Right cardiac atrium (tissue), 5 donors: Measurements from ENCODE around the gene DOC2A. TPM values are rescaled to one million over a fixed set of nuclear protein-coding genes. Genes with fewer than 3 reads are reported as not detected.
"Not testable (repeated sequence)": the region's sequence is repeated elsewhere in the genome, so short reads cannot be mapped to it uniquely, and the experiment has no call there.

Source experiments
- ATAC-seq, 2 donors: fragments of 200-7000 bp; cut with Tn5 transposase; one replicate each; pipeline versions ENCODE4 v1.8.0 to v1.9.1; 2020; ENCODE audit warnings: moderate library complexity in 2 of 2, mild to moderate bottlenecking in 1 of 2
- DNase-seq, 3 donors: peaks; one replicate each; pipeline ENCODE4 v3.0.0-alpha.2; 2020
- H3K27ac ChIP-seq: one replicate; pipeline ENCODE4 v1.5.1; 2013; ENCODE audit warnings: mild to moderate bottlenecking, low read length, control low read depth, moderate library complexity
- H3K27me3 ChIP-seq: one replicate; pipeline ENCODE4 v1.6.1; 2013; ENCODE audit not compliant: control insufficient read depth, insufficient read depth
- H3K4me1 ChIP-seq: one replicate; pipeline ENCODE4 v1.6.1; 2013; ENCODE audit warnings: low read length; ENCODE audit not compliant: control insufficient read depth, insufficient read depth
- H3K4me3 ChIP-seq: one replicate; pipeline ENCODE4 v1.5.1; 2013; ENCODE audit warnings: low read length, control low read depth
- H3K9me3 ChIP-seq: one replicate; pipeline ENCODE4 v1.6.1; 2013; ENCODE audit warnings: low read length; ENCODE audit not compliant: control insufficient read depth
- WGBS: extraction: QIAGEN DNeasy Blood & Tissue Kit; methylation state at CpG from one replicate; pipeline ENCODE4 v1.1.7; 2013; 5-methylcytosine and 5-hydroxymethylcytosine counted together
- intact Hi-C, 4 donors: fragments of 100-400 bp; cut with DNase I; formaldehyde crosslinking; loops; one replicate each; pipeline versions ENCODE4 v1.11.0 to v1.14.0; 2022 to 2023
- polyA plus RNA-seq: library from polyadenylated mRNA; stranded (reverse); fragments of 200-250 nt; gene quantifications from one replicate; pipeline ENCODE4 v1.2.3, GENCODE V29; 2013
- total RNA-seq, 4 donors: library from RNA; stranded (reverse); fragmentation: NEBNext Ultra II Directional; extraction: Animal tissue kit (Norgen Biotek cat#: 25700); gene quantifications; one replicate each; pipeline ENCODE4 v1.2.1, GENCODE V29; 2021
- donor health status: healthy with polysubstance abuse.
- donor health status: DM: no; HTN: yes; CAD: no.
- donor health status: DM: no; HTN: no; CAD: no.
- donor health status: DM: no; HTN: yes; CAD: no; lungs with severe emphysema.
- donor health status: DM: yes; HTN: yes; CAD: no.

The DOC2A gene
- total and polyA plus RNA-seq, 5 donors: 0.40 to 0.77 (median 0.53) TPM

DNA sequence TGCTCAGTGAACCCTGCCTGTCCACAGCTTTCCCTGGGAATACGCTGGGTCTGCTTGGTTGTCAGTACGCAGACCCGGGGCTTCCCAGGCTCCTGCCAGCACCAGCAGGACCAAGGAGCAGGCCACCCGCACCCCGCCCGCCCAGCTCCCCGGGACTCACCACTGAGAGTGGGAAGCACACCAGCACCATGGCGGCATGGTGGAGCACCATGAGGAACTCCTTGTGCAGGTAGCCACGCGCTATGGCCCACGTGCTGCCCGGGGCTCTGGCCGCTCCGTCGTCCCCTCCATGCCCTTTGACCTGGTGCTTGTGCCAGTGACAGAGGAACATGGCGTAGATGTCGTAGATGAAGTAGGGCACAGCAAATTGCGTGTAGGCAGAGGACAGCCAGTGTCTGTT is 15.6 kb upstream of the DOC2A start:
- Histone ChIP-seq H3K27ac (no peak overlapping the region), H3K9me3 (no peaks in the 10 kb centered on the region), H3K27me3 (no peaks in the 10 kb centered on the region), H3K4me3 (no peak overlapping the region), H3K4me1 (no peaks in the 10 kb centered on the region)
- ATAC-seq: no peak
- peak in 1 of 3 donors; percentile 44 for DNase-seq
- intact Hi-C loops: loop anchor here in 2 of 4 donors (10.0 kb wide), 1 partner anchor 332 kb away; no protein-coding TSS in a partner anchor
- WGBS: 87% methylated on average over 18 of the region's 18 CpGs

DNA sequence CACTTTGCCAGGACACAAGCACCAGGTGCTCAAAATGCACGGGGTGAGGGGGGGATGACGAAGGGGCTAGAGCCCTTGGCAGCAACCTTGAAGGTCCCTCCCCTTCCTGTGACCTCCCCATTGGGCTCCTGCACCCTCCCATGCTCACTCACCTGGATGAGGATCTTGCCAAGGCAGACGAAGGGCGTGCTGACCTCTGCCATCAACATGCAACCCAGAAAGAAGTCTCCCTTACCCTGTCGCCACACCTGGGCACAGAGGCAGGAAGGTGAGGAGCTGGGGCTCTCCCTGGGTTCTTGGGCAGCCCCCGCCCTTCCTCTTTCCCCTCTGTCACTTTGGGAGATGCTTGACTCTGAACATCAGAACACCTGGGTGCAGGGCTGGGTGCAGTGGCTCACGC is 14.7 kb upstream of the DOC2A start:
- DNase-seq: peak in 1 of 3 donors; percentile 30
- no peak overlapping the region for H3K27ac ChIP-seq
- WGBS: 63% methylated on average over 7 of the region's 7 CpGs
- H3K9me3 ChIP-seq: no peaks in the 10 kb centered on the region
- H3K27me3 ChIP-seq: no peaks in the 10 kb centered on the region
- H3K4me1 ChIP-seq: no peaks in the 10 kb centered on the region
- no peak for ATAC-seq
- no peak overlapping the region for H3K4me3 ChIP-seq
- intact Hi-C loops: loop anchor here in 2 of 4 donors (10.0 kb wide), 1 partner anchor 331 kb away; no protein-coding TSS in a partner anchor

DNA sequence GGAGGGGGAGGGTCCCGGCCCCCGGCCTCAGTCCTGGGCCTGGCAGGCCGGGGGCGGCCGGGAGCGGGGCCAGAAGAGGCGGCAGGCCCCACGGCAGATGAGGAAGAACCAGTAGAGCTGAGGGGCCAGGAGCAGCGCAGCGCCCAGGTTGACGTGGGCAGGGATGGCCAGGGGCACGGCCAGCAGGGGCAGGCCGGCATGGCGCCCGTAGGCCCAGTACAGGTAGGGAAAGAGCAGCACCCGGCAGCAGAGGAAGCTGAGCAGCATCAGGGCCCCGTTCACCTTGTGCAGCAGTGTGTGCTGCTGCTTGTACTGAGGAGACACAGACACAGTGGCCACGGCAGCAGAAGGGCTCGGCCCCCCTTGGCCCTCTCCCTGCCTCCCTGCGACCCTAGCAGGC is 14.3 kb upstream of the DOC2A start:
- intact Hi-C loops: loop anchor here in 2 of 4 donors (10.0 kb wide), 1 partner anchor 330 kb away; no protein-coding TSS in a partner anchor
- no peak for ATAC-seq
- no peaks in the 10 kb centered on the region for H3K27me3 ChIP-seq
- DNase-seq: peak in 1 of 3 donors; percentile 32
- H3K4me3 ChIP-seq: no peak overlapping the region
- H3K9me3 ChIP-seq: no peaks in the 10 kb centered on the region
- 69% methylated on average over 20 of the region's 20 CpGs for WGBS
- H3K4me1 ChIP-seq: no peaks in the 10 kb centered on the region
- no peak overlapping the region for H3K27ac ChIP-seq

DNA sequence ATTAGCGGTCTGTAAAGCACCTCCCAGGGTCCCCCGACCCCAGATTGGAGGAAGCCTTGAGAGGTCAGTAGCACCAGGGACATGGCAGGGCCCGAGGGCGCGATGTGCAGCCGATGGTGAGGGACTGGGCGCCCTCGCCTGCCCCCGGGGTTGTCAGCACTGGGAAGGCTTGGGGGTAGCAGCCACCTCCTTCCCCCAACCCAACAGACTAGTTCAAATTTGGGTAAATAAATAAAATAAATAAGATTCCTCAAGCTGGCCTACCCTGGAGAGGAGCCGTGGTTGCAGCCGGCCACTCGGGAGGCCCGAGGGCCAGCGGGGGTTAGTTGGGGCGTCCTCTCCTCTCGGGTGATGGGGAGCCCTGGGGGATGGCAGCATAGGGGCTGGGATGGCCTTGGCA is 13.6 kb upstream of the DOC2A start:
- Histone ChIP-seq H3K27me3 (no peaks in the 10 kb centered on the region), H3K4me1 (no peaks in the 10 kb centered on the region), H3K4me3 (no peak overlapping the region), H3K9me3 (no peaks in the 10 kb centered on the region), H3K27ac (no peak overlapping the region)
- peak in 1 of 3 donors; percentile 40 for DNase-seq
- ATAC-seq: no peak
- 75% methylated on average over 16 of the region's 16 CpGs for WGBS
- intact Hi-C loops: loop anchor here in 2 of 4 donors (10.0 kb wide), 1 partner anchor 330 kb away; no protein-coding TSS in a partner anchor

DNA sequence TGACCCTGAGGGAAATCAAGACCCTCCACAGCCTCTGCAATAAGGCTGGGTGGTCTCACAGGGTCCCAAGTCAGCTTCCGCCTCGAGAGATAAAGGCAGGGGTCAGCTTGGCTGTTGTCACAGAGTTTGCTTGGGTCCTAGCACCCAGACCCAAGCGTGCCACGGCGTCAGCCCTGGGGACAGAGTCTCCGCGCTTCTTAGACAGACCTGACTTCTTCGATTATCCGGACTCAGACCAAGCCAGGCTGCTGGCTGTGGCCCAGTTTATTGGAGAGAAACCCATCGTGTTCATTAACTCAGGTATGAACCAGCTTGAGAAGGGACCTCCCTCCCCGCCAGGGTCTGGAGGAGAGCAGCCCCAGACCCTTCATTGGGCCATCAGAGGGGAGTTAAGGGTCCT is 12.8 kb upstream of the DOC2A start:
- no peak overlapping the region for H3K4me3 ChIP-seq
- no peaks in the 10 kb centered on the region for H3K9me3 ChIP-seq
- H3K4me1 ChIP-seq: no peaks in the 10 kb centered on the region
- no peak for ATAC-seq
- no peak overlapping the region for H3K27ac ChIP-seq
- DNase-seq: peak in 1 of 3 donors; percentile 21
- intact Hi-C loops: loop anchor here in 2 of 4 donors (10.0 kb wide), 1 partner anchor 329 kb away; no protein-coding TSS in a partner anchor
- no peaks in the 10 kb centered on the region for H3K27me3 ChIP-seq
- WGBS: 82% methylated on average over 11 of the region's 11 CpGs

DNA sequence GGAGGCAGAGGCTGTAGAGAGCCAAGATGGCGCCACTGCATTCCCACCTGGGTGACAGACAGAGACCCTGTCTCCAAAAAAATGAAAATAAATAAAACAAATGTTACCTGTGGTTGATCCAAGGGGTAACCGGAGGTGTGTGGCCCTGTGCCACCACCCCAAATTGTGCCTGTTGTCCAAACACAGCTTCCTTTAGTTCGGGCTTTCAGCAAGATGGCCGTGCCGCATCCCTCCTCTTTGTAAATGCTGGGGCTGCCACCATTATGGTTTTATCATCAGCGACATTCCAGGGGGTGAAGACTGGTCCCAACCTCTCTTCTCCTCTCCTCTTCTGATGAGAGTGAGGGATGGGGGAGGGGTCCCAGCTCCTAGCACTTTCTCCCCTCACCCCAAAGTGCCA is 12.1 kb upstream of the DOC2A start, which contains the start of gene C16orf92:
Gene C16orf92 (plus strand): TSS at position 312 of the 400 bp plus-strand sequence. CDS start 143 bp downstream, outside the sequence.
- no peak within 1 kb of the TSS for H3K27ac ChIP-seq
- no peak for ATAC-seq
- no peaks in the 10 kb centered on the region for H3K9me3 ChIP-seq
- intact Hi-C loops: loop anchor here in 2 of 4 donors (10.0 kb wide), 1 partner anchor 328 kb away; no protein-coding TSS in a partner anchor
- no peak within 1 kb of the TSS for H3K4me3 ChIP-seq
- no peaks in the 10 kb centered on the region for H3K27me3 ChIP-seq
- H3K4me1 ChIP-seq: no peaks in the 10 kb centered on the region
- 84% methylated on average over 6 of the region's 6 CpGs for WGBS
- DNase-seq: no peak

DNA sequence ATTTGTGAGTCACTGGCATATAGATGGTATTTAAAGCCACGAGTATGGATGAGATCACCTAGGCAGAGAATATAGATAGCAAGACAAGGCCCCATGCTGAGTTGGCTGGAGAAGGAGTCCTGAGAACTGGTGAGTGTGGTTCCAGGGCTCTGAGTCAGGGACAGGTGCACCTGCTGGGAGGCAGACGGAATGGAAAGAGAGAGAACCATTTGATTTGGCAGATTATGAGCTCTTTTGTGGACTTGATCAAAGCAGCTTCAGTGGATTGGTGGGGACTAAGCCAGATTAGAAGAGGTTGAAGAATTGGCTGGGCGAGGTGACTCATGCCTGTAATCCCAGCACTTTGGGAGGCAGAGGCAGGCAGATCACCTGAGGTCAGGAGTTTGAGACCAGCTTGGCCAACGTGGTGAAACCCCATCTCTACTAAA is 7.9 kb upstream of the DOC2A start:
- intact Hi-C loops: loop anchor here in 1 of 4 donors (5.0 kb wide), 1 partner anchor 316 kb away; no protein-coding TSS in a partner anchor
- H3K27me3 ChIP-seq: no peaks in the 10 kb centered on the region
- no peak overlapping the region for H3K27ac ChIP-seq
- 77% methylated on average over 4 of the region's 4 CpGs for WGBS
- no peak overlapping the region for H3K4me3 ChIP-seq
- no peak for ATAC-seq
- no peaks in the 10 kb centered on the region for H3K9me3 ChIP-seq
- DNase-seq: no peak
- H3K4me1 ChIP-seq: no peaks in the 10 kb centered on the region

DNA sequence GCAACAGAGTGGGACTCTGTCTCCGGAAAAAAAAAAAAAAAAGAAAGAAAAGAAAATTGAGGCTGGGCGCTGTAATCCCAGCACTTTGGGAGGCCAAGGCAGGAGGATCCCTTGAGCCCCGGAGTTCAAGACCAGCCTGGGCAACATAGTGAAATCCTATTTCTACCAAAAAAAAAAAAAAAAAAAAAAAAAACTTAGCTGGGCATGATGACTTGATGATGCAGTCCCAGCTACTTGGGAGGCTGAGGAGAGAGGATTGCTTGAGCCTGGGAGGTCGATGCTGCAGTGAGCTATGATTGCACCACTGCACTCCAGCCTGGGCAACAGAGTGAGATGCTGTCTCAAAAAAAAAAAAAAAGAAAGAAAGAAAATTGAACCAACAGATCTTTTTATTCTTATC is 7.1 kb upstream of the DOC2A start:
- DNase-seq, H3K27ac ChIP-seq, H3K27me3 ChIP-seq, ATAC-seq, H3K4me1 ChIP-seq, H3K9me3 ChIP-seq, H3K4me3 ChIP-seq: not testable (repeated sequence)
- intact Hi-C loops: loop anchor here in 1 of 4 donors (5.0 kb wide), 1 partner anchor 316 kb away; no protein-coding TSS in a partner anchor
- 86% methylated on average over 4 of the region's 4 CpGs for WGBS

DNA sequence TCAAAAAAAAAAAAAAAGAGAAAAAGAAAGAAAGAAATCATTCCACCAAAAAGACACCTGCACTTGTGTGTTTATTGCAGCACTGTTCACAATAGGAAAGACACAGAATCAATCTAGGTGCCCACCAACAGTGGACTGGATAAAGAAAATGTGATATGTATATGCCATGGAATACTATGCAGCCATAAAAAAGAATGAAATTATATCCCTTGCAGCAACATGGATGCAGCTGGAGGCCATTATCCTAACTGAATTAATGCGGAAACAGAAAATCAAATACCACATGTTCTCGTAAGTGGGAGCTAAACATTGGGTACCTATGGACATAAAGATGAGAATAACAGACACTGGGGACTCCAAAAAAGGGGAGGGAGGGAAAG is 6.4 kb upstream of the DOC2A start:
- 98% methylated on average over 2 of the region's 2 CpGs for WGBS
- Histone ChIP-seq H3K9me3 (no peaks in the 10 kb centered on the region), H3K27me3 (no peaks in the 10 kb centered on the region), H3K4me3 (no peak overlapping the region), H3K27ac (no peak overlapping the region), H3K4me1 (no peaks in the 10 kb centered on the region)
- ATAC-seq: no peak
- intact Hi-C loops: loop anchor here in 1 of 4 donors (5.0 kb wide), 1 partner anchor 315 kb away; no protein-coding TSS in a partner anchor
- no peak for DNase-seq

DNA sequence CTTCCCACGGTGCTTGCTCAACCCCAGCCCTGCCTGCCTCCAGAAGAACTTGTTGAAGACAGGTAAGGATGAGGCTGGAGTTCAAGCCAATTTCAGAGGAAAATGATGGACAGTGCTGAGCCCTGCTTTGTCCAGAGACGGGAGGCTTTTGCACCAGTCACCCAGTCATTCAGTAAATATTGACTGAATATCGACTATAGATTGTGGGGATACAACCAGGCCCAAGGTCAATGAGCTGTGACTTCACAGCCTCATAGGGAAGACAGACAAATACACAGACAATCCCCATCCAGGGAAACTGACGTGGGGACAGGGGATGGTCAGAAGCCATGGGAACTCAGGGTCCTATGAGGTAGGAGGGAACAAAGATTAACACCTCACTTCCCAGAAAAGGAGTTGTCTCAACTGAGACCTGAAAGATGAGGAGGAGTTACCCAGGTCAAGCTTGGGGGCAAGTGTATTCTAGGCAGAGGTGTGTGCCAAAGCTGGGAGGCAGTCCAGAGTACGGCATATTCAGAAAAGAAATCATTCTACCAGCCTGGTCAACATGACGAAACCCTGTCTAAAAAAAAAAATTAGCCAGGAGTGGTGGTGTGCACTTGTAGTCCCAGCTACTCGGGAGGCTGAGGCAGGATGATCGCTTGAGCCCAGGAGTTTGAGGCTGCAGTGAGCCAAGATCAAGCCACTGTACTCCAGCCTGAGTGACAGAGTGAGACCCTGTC is 5.9 kb upstream of the DOC2A start:
- Histone ChIP-seq H3K9me3 (no peaks in the 10 kb centered on the region), H3K4me3 (no peak overlapping the region), H3K27me3 (no peaks in the 10 kb centered on the region), H3K4me1 (no peaks in the 10 kb centered on the region), H3K27ac (no peak overlapping the region)
- intact Hi-C loops: loop anchor here in 1 of 4 donors (5.0 kb wide), 1 partner anchor 314 kb away; no protein-coding TSS in a partner anchor
- ATAC-seq: no peak
- WGBS: 69% methylated on average over 8 of the region's 8 CpGs
- DNase-seq: no peak

DNA sequence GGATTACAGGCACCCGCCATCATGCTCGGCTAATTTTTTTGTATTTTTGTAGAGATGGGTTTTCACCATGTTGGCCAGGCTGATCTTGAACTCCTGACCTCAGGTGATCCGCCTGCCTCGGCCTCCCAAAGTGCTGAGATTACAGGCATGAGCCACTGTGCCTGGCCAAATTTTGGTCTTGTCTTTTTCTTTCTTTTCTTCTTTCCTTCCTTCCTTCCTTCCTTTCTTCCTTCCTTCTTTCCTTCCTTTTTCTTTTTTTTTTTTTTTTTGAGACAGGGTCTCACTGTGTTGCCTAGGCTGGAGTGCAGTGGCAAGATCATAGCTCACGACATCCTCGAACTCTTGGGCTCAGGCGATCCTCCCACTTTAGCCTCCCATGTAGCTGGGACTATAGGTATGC is 4.6 kb upstream of the DOC2A start:
- H3K4me3 ChIP-seq, H3K4me1 ChIP-seq, H3K27ac ChIP-seq, ATAC-seq, H3K9me3 ChIP-seq, H3K27me3 ChIP-seq, DNase-seq: not testable (repeated sequence)
- intact Hi-C loops: loop anchor here in 1 of 4 donors (5.0 kb wide), 1 partner anchor 313 kb away; no protein-coding TSS in a partner anchor
- 85% methylated on average over 7 of the region's 7 CpGs for WGBS
